ENCODE measurements around the gene LRFN4.

Gene LRFN4

DNA sequence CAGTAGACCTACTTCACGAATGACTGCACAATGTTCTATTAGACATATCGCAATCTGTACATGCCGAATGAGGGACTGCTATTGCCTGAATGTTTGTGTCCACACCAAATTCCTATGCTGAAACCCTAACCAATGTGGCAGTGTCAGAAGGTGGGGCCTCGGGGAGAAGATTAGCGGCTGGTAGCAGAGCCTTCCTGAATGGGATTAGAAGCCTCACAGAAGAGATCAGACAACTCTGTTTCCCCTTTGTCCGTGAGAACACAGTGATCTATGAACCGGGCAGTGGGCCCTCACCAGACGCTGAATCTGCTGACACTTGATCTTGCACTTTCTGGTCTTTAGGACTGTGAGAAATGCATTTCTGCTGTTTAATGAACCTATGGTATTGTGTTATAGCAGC lies 33.1 kb downstream of the LRFN4 start:
- DNase-seq (ENCODE audit: low read depth): no peak

DNA sequence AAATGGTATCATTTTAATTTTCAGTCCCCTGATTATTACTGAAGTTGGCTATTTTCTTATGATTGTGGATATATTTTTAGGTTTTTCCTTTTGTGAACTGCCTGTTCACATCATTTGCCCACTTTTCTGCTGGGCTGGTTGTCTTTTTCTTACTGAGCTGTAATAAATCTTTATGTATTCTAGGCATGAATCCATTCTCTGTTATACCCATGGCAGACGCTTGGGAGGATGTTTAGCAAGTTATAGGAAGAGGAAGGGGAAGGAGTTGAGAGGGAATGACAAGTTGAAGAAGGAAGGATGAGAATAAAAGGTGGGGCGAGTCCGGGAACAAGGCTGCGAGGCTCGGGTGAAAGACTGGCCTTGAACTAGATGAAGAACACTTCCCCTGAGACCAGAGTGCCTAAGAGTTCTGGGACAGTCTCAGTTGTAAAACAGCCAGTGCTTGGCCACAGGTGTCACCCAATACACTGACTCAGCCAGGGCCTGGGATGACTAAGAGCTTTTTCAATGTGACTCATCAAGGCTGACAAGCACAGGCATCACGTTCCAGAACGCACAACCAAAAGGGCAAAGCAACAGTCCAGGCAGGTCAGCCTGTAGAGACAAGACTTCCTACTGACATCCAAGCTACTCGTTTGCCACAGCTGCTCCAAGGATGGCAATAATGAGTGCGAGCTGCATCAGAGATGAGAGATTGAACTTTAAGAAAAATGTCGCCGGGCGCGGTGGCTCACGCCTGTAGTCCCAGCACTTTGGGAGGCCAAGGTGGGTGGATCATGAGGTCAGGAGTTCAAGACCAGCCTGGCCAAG lies 35.2 kb downstream of the LRFN4 start:
- peak; percentile 4 for DNase-seq (ENCODE audit: low read depth)

- no peak for DNase-seq (ENCODE audit: low read depth)
Measured at GRCh38 chr11:66892911-66893310, 36.0 kb downstream of the LRFN4 start.

- DNase-seq (ENCODE audit: low read depth): no peak
Measured at GRCh38 chr11:66894141-66894540, 37.3 kb downstream of the LRFN4 start.

GRCh38 chr11:66901964-66902390 lies 45.1 kb downstream of the LRFN4 start:
- no peak for DNase-seq (ENCODE audit: low read depth)

DNA sequence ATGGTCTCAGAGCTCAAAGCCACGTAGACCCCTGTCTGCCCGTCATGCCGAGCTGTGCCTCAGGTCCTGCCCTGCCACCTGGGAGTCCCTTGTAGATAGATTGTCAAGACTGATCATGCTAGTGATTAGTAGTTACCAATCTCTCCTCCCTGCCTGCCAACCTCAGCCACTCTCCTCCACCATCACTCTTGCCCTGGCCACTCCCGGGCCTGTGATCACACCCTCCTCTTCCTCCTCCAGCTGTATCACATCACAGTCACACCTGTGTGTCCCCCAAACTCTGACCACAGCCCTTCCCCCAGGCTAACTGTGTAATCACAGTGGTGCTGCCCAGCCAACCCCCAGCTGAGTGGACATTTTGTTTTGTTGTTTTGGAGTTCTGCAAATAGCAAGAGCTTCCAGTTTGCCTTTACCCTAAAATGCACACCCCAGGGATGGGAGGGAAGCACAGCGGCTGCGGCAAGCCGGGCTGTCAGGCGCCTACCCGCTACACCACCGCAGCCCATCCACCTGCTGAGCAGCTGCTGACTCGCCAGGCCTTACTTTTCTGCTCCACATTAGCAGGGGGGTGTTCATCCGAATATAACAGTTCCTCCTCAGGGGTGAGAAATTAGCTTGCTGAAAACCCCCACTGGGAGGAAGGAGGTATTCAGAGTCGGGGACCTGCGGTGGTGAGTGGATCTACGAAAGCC lies 45.8 kb downstream of the LRFN4 start:
- no peak for DNase-seq (ENCODE audit: low read depth)

DNA sequence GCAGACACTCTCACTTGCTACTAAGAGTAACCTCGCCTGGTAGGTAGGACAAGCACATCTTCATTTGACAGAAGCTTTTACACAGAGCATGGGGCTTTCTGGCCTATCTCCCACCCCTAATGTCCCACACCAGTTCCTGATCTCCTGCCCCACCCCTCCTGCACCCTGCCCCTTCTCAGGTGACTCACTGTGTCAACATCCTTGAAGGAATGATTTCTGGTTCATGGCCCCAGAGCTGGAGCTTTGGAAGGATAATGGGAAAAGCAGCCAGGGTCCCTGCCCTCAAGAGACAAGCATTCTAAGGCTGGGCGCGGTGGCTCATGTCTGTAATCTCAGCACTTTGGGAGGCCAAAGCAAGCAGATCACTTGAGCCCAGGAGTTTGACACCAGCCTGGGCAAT lies 47.2 kb downstream of the LRFN4 start:
- DNase-seq (ENCODE audit: low read depth): no peak

DNA sequence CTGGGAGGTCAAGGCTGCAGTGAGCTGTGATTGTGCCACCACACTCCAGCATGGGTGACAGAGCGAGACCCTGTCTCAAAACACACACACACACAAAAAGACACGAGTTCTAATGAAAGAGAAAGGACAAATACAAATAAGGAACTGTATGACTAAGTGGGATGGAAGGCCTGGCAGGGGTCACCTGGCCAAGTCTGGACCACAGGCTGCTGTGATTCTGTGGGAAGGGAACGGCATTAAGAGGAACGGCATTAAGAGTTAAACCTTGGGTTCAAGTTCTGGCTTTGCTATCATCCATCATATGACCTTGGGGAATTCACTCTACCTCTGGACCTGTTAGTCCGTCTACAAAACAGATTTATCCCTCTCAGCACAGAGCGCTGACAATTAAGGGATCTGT lies 47.7 kb downstream of the LRFN4 start:
- no peak for DNase-seq (ENCODE audit: low read depth)

- no peak for DNase-seq (ENCODE audit: low read depth)
Measured at GRCh38 chr11:66904981-66905521, 48.2 kb downstream of the LRFN4 start.

- no peak for DNase-seq (ENCODE audit: low read depth)
Measured at GRCh38 chr11:66905631-66906030, 48.8 kb downstream of the LRFN4 start.

GRCh38 chr11:66906061-66906733 lies 49.3 kb downstream of the LRFN4 start:
- no peak for DNase-seq (ENCODE audit: low read depth)

GRCh38 chr11:66907751-66908630 lies 51.1 kb downstream of the LRFN4 start:
- no peak for DNase-seq (ENCODE audit: low read depth)

DNA sequence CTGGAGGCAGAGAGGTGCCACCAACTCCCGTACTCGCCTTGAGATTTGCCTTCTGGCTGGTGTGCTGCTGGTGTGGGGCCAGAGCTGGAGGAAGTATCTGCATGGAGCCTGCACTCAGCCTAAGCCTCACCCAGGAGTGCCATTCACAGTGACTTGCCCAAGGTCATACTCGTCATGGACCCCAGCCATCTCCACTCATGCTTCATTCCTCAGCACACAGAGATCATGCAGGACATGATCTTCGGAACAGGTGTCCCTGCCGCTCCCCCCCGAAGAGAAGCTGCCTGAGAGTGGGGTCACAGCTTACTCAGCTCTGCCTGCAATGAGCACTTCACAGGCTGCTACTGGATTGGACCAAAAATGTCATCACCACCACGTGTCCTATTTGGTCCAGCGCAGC lies 52.3 kb downstream of the LRFN4 start:
- no peak for DNase-seq (ENCODE audit: low read depth)

- no peak for DNase-seq (ENCODE audit: low read depth)
Measured at GRCh38 chr11:66910016-66910415, 53.2 kb downstream of the LRFN4 start.

Data from stimulated activated CD8-positive, alpha-beta memory T cell treated with anti-CD3 and anti-CD28 coated beads, Interleukin-12 subunit alpha, Interleukin-12 subunit beta, amount 100 ng/mL, for 4 hours (primary cell).